Sciatic nerve (tissue), 2 donors: ENCODE data around the gene ERN2. TPM values are rescaled to one million over a fixed set of nuclear protein-coding genes. Genes with fewer than 3 reads are reported as not detected.

Experiments
- ATAC-seq: fragments of 200-7000 bp; cut with Tn5 transposase; one replicate; pipeline ENCODE4 v1.9.1; 2020; ENCODE audit warnings: mild to moderate bottlenecking, moderate library complexity
- DNase-seq: peaks from one replicate; pipeline ENCODE4 v3.0.0-alpha.2; 2020; ENCODE audit warnings: low spot score
- intact Hi-C: fragments of 100-400 bp; cut with DNase I; formaldehyde crosslinking; loops from one replicate; pipeline ENCODE4 v1.14.2; 2022
- total RNA-seq: library from RNA; stranded (reverse); fragmentation: NEBNext Ultra II Directional; extraction: Animal tissue kit (Norgen Biotek cat#: 25700); gene quantifications from one replicate; pipeline ENCODE4 v1.2.1, GENCODE V29; 2021
- donor health status: DM: no; HTN: no; CAD: no.
- donor health status: DM: no; HTN: no; CAD: no.

Gene ERN2
- total RNA-seq, 1 donor from 2014 or later: not detected

DNA sequence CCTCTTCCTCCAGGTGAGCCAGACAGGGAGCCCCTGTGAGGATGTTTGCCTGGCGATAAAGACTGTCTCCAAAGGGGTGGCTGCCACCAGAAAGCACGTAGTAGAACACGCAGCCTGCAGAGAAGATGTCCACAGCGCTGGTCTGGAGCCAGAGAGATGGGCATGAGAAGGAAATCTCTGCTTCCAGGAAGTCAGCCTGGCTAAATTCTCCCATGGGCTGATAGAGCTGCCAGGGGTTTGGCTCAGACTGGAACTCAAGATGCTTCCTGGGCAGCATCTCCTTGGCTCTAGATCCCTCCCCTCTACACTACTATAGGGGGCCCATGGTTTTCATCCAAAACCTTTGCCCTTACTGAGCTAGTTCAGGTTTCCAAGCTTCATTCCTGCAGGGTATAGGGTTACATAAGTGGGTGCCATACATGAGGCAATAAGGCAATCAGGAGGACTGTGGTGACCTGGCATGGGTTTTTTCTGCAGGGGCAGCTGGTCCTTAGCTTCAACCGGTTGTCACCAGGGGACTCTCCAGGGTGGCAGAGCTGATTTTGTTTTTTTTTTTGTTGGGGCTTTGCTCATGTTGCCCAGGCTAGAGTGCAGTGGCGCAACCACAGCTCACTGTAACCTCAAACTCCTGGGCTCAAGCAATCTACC is 20.7 kb downstream of the ERN2 start:
- intact Hi-C loops: no loop called here
- no peak for DNase-seq
- ATAC-seq: no peak

DNA sequence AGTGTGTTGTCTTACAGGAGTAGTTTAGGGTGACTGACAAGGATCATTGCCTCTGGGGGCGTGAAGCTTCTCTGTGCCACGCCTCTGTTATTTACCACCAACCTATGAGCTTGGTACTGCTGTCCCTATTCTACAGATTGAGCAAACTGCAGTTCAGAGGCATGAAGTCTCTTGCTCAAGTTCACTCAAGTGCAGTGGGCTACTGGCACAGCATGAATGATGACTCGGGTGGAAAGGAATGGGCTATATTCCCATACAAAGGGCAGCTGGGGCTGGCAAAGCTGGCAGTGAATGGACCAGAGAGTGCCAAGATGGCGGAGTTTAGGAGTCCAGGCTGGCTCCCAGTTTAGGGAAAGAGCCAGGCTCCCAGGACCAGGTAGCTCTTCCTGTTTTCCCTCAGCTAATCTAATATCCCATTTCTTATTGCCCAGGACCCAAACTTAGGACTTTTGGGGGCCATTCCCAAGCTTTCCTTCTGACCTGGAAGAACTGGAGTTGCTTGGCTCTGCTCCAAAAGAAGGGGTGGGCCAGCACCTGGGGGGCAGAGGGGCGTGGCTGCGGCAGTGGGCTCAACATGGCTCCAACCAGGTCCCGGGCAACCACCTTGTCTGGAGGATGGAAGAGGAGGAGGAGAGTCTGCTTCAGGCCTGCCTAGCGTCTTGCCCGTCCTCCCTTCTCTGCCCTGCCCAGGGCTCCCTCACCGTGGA is 21.4 kb downstream of the ERN2 start:
- DNase-seq (no peak), ATAC-seq (no peak)
- intact Hi-C loops: no loop called here

DNA sequence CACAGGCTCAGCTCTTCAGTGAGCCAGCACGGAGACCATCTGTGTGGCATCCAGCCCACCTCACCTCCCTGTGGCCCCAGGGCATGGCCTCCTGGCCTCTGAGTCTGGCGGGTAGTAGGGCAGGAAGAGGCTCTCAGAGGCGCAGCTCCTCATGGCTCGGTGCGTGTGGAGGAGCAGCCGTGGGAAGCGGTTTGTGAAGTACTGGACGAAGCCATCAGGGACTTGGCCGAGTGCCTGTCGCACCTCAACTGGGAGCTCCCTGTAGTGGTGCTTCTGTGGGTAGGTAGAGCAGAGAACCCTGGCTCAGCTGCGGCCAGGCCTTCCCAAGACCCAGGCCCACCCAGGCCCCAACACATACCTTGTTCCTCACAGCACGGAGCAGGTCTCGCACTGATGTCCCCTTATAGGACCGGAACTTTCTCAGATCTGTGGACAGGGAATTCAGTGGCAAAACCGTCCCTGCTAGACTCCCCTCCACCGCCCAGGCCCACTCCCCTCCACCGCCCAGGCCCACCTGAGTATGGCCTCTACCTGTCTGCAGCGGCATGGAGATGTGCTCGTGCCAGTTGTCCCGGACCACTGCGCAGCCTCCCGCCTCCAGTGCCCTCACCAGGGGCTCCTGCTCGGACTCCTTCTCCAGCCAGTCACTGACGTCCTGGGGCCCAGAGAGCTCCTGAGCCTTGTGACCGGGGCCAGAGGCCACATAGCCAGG is 22.1 kb downstream of the ERN2 start:
- intact Hi-C loops: no loop called here
- DNase-seq (no peak), ATAC-seq (no peak)

DNA sequence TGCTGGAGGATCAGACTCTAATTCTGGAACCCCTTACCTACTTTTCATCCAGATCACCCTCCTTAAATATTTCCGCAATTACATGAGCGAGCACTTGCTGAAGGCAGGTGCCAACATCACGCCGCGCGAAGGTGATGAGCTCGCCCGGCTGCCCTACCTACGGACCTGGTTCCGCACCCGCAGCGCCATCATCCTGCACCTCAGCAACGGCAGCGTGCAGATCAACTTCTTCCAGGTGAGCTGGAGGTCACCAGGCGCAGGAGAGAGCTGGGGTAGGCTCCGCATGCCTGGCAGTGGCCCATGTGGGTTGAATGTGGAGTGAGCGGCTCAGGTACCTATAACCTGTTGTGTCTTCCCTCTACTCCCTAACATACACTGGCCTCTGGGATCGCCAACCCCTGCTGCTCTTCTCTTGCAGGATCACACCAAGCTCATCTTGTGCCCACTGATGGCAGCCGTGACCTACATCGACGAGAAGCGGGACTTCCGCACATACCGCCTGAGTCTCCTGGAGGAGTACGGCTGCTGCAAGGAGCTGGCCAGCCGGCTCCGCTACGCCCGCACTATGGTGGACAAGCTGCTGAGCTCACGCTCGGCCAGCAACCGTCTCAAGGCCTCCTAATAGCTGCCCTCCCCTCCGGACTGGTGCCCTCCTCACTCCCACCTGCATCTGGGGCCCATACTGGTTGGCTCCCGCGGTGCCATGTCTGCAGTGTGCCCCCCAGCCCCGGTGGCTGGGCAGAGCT is 23.4 kb downstream of the ERN2 start:
- no peak for ATAC-seq
- DNase-seq: no peak
- intact Hi-C loops: no loop called here

DNA sequence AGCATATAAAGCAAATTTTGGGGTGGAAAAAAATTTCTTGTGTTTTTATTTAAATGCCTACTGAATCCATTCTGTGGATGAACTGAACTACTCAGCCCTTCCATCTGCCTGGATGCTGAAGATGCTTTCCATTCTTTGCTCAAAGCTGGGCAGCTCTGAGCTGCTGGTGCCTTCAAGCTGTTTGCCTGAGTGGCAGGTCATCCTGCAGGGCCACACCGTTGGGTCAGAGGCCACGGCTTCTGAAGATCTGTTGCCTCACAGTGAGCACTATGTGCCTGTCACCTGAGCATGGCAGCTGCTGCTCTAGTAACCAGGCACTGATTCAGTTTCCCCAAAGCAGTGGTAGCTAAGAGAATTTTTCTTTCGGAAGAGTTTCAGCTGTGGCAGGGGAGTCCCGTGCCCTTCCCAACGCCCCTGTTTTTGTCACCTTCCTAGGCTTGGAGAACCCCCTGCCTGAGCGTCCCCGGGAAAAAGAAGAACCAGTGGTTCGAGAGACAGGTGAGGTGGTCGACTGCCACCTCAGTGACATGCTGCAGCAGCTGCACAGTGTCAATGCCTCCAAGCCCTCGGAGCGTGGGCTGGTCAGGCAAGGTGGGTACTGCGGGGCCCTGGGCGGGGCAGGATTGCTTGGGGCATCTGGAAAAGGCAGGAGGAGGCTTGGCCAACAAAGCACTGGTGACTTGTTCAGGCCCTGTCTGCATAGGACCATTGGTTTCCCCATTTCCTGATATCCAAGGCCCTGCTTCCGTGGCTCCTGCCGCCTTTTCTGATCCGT is 25.8 kb downstream of the ERN2 start:
- intact Hi-C loops: no loop called here
- ATAC-seq (no peak), DNase-seq (no peak)

DNA sequence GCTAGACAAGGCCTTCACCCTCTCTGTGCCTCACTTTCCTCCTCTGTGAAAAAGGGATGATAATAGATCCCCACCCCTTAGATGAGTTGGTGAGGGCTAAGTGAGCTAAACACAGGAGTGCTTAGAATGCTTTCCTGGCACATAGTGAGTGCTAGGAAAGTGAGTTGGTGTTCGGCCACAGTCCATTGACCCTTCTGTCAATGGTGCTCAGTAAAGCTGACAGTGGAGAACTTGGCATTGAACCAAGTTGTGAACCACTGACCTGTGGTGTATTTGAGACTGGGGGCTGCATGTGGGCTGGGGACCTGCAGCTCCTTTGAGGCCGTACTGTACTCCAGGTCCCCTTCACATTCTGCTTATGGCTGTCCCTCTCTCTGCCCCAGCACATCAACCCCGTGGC is 29.5 kb downstream of the ERN2 start:
- no peak for ATAC-seq
- no peak for DNase-seq
- intact Hi-C loops: no loop called here

DNA sequence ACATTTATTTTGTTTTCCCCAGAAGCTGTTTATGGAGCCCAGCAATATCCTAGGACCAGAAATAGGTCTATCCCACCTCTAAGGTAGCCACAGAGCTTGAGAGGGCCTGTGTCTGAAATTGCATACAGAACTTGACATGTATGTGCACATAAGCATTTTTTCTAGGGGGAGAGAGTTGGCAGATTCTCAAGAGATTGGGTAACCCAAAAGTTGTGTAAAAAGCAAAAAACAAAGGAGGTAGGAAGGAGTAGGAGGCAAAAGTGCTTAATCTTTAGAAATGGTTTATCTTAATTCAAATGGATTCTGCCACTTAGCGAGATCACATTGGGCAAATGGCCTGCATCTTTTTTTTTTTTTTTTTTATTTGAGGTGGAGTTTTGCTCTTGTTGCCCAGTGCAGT is 30.8 kb downstream of the ERN2 start:
- ATAC-seq: no peak
- intact Hi-C loops: no loop called here
- no peak for DNase-seq

DNA sequence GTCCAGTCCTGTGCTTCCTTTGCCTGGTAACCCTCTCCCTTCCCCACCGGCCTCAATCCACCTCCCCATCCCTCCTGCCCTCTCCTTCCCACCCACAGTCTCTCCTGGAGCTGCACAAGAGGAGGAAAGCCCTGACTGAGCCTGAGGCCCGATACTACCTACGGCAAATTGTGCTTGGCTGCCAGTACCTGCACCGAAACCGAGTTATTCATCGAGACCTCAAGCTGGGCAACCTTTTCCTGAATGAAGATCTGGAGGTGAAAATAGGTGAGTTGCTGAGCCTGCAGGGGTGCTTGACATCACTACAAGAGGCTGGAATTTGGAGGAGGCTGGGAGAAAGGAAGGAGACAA is 33.1 kb downstream of the ERN2 start:
- intact Hi-C loops: no loop called here

DNA sequence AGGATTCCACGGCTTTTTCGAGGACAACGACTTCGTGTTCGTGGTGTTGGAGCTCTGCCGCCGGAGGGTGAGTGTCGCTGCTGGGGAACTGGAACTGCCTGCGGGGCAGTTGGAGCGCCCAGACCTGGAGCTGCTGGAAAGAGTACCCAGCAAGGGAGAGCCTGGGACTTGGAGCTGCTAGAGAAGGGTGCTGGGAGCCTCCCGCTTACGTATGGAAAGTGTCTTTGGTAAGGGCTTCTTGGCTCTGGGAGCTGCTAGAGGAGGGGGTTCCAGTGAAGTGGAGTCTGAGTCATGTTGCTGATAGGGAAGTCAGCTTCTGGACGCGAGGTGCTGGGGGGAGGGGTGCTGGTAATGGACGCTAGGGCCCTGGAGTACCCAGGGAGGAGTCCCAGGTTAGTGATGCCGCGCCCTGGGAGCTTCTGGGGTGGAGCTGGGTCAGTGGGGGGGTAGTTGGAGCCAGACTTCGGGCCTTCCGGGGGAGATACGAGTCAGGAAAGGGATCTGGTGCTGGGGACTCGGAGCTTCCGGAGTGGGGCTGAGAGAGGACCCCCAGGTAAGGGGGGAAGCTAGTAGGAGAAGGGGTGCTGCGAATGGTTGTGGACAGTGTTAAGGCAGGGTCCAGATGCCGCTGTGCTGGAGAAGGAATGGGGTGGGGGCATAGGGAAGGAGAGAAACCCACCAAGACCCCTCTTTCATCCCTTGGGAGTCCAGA is 33.6 kb downstream of the ERN2 start:
- ATAC-seq (no peak), DNase-seq (no peak)
- intact Hi-C loops: no loop called here

More for the DNA sequence above, 33.1 kb downstream of the ERN2 start:
- ATAC-seq (no peak), DNase-seq (no peak)

DNA sequence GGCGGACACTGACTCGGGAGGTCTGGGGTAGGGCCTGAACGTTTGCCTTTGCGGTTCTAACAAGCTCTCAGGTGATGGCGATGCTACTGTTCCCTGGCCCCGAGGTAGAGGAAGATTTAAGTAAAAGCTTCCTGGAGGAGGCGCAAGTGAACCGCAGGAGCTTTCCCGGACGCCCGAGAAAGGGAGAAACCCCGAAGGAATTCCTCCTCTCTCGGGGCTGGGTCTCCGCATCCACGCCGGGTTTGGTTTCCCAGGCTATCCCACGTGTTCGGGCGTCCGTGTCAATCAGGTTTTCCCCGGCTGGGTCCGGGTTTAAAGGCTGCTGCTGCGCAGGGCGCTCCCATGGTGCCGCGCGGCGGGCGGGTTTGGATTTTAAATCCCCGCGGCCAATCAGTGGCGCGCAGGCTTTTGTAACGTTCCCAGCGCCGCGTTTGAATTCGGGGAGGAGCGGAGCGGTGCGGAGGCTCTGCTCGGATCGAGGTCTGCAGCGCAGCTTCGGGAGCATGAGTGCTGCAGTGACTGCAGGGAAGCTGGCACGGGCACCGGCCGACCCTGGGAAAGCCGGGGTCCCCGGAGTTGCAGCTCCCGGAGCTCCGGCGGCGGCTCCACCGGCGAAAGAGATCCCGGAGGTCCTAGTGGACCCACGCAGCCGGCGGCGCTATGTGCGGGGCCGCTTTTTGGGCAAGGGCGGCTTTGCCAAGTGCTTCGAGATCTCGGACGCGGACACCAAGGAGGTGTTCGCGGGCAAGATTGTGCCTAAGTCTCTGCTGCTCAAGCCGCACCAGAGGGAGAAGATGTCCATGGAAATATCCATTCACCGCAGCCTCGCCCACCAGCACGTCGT is 34.4 kb downstream of the ERN2 start, which contains the start of gene PLK1:
Gene PLK1 (plus strand): TSS at position 460 of the 844 bp plus-strand sequence. CDS start 44 bp downstream, at position 504.
- ATAC-seq: peak; percentile 96
- intact Hi-C loops: no loop called here
- peak; percentile 81 for DNase-seq

DNA sequence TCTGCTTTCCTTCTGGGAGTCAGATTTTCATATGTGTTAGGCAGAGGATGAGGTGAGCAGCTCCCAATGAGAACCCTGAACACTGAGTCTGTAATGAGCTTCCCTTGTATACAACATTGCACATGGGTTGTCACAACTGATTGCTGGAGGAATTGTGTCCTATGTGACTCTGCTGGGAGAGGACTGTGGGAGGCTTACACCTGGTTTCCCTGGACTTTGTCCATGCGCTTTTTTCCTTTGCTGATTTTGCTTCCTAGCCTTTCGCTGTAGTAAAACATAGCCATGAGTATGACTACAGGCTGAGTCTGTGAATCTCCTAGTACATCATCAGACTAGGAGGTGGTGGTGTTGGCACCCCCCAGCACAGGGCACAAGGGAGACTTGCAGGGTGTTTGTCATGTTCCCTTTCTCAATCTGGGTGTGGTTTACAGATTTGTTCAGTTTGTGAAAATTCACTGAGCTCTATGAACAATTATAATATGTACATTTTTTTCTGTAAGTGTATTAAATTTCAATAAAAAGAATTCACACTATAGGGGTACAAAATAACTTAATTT is 36.0 kb downstream of the ERN2 start:
- DNase-seq (no peak), ATAC-seq (no peak)
- intact Hi-C loops: no loop called here

DNA sequence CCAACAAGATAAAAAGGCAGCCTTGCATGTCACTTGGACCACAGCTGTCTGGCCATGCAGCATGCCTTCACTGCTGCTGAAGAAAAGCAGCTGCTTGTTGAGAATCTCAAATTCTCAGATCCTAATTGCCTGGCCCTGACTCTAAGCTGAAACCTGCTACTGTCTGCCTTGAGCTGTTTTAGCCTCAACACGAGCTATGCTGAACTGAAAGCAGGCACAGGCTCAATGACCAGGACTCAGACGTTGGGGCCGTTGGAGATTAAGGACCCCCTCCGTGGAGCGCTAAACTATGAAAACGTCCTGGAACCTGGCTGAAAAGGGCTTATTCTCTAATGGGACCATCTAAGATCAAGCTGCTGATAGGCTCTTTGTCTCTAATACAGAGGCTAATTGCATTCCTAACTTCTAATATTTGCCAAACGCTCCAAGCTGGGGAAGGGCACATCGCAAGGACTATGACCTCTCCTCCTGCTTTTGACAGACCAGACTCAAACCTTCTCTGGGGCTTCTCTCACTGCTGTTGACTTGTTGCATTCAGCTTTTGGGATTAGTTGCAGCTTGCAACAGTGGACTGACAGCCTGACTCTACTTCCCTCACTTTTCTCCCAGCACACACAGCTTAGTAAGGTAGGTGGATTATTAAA is 38.9 kb downstream of the ERN2 start:
- no peak for ATAC-seq
- intact Hi-C loops: no loop called here
- no peak for DNase-seq

DNA sequence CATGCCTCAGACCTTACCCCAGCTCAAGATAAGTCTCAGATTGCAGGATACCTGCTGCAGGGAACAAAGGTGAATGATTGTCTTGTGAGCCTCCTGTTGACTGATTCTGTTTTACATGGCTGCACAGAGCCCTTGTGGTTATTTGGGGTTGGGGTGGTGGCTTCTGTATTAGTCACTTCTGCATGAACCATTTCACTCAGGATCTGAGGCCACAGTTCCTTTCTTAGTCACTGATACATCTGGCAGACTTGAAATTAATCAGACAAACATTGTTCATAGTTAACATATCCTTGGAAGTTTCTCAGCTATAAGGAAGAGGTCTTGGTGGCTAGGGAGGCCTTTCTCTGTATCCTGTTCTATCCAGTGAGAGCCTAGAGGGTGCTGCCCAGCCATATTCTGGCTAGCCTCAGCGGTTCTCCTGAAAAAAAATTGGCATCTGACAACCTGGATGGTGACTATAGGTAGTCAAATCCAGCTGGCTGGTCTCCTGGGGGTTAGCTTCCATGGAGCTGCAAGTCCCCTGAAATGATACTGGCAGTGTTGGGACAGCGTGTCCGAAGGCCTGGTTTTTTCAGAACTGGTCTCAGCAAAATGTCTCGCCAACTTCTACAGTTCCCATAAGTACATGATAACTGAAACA is 42.8 kb downstream of the ERN2 start:
- ATAC-seq (no peak), DNase-seq (no peak)
- intact Hi-C loops: no loop called here

DNA sequence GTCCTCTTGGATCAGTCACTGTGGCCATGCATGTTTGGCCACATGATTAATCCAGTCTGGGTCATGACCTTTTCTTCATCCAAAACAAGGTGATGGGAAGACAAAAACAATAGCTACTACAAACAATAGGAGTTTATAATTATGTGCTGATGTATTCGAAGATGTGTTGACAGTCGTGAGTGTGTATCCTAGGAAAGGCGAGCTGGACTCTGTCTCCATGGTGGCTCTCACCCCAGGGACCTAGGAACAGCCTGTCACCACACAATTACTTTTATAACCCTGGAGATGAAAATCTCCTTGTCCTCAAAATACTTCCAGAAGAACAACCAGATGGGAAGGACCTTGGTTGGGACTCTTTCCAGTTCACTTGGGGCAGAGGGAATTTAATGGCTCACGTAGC is 44.1 kb downstream of the ERN2 start:
- DNase-seq: no peak
- intact Hi-C loops: no loop called here
- no peak for ATAC-seq

DNA sequence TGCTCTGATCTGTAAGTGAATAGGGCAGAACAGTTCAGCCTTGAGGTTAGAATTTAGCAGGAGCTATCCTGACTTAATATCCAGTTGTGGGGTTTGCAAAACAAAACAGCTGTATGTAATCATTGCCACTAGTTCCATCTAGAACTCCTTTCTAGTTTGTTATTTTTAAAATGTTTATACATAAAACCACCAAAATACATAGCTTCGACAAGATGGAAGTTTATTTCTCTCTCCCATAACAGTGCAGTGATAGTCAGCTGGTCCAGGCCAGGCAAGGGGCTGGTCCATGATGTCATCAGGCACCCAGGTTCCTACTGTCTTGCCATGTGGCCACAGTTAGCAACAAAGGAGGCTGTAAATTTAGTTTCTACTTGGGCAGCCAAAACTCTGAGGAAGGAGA is 44.8 kb downstream of the ERN2 start:
- intact Hi-C loops: no loop called here
- ATAC-seq: no peak

DNA sequence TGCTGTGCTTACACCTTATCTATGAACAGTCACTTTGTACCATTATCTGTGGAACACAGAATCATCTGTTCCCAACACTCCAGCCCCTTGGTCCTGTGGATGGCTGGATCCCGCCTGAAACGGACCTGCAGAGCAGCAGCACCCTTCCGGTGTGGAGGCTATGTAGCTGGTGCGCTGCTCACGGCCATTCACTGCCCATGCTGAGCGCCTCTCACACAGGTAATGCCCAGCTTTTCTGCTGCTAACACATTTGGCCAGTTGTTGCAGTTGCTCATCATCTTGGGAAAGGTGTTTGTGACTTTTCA is 45.7 kb downstream of the ERN2 start:
- ATAC-seq: no peak
- intact Hi-C loops: no loop called here
- no peak for DNase-seq

More for the DNA sequence above, 44.8 kb downstream of the ERN2 start:
- no peak for DNase-seq
